SK-N-SH (cell line): ENCODE measurements around the gene EYA2. TPM values are rescaled to one million over a fixed set of nuclear protein-coding genes. Genes with fewer than 3 reads are reported as not detected.

Source experiments
- CTCF ChIA-PET: fragments of 300-600, 350-600 bp; formaldehyde crosslinking; extraction: SDS; loops from one replicate; lab custom pipeline; 2021; lab: Yijun Ruan, JAX
- POLR2A ChIA-PET: fragments of 350-600 bp; sonication (Branson Sonifier 250); formaldehyde crosslinking; extraction: SDS; loops from one replicate; lab custom pipeline; 2020; ENCODE audit warnings: antibody characterized with exemption, inconsistent platforms; lab: Yijun Ruan, JAX
- DNase-seq: peaks from one replicate; pipeline ENCODE4 v3.0.0; 2012
- H2AFZ ChIP-seq: fragments of 200-600 bp; sonication (generic); 2 replicates; pipeline ENCODE4 v1.8.1; 2016; ENCODE audit warnings: antibody characterized with exemption, mild to moderate bottlenecking, low read depth
- H3F3A ChIP-seq: fragments of 200-600 bp; sonication (generic); replicated peaks from 2 replicates; pipeline ENCODE3; 2016; ENCODE audit warnings: antibody characterized with exemption, mild to moderate bottlenecking; ENCODE audit not compliant: insufficient read depth
- H3K27ac ChIP-seq, 2 experiments: fragments of 200-500 bp in 1 of 2; fragments of 200-600 bp in 1 of 2; sonication (Bioruptor generic) in 1 of 2; sonication (generic), shearing (Covaris generic) in 1 of 2; 2 replicates each; pipeline versions ENCODE4 v1.5.1 to v1.6.1; 2014 to 2016; ENCODE audit warnings: low read depth in 2 of 2, inconsistent platforms in 1 of 2, low read length in 1 of 2, mild to moderate bottlenecking in 1 of 2, mixed read lengths in 1 of 2
- H3K27me3 ChIP-seq: fragments of 200-600 bp; sonication (generic), shearing (Covaris generic); 2 replicates; pipeline ENCODE4 v1.6.1; 2016; ENCODE audit warnings: mixed run types; ENCODE audit not compliant: insufficient read depth
- H3K36me3 ChIP-seq, 2 experiments: fragments of 200-500 bp in 1 of 2; fragments of 200-600 bp in 1 of 2; sonication (Bioruptor generic) in 1 of 2; sonication (generic) in 1 of 2; replicated peaks in 1 of 2; 2 replicates each; pipeline versions ENCODE3 to v1.5.1; 2014 to 2016; ENCODE audit warnings: low read length in 1 of 2, mild to moderate bottlenecking in 1 of 2; ENCODE audit not compliant: insufficient read depth in 2 of 2, control insufficient read depth in 1 of 2
- H3K4me1 ChIP-seq, 2 experiments: fragments of 200-500 bp in 1 of 2; fragments of 200-600 bp in 1 of 2; sonication (Bioruptor generic) in 1 of 2; sonication (generic), shearing (Covaris generic) in 1 of 2; 2 replicates each; pipeline versions ENCODE4 v1.5.1 to v1.6.1; 2014 to 2016; ENCODE audit warnings: low read depth in 1 of 2, low read length in 1 of 2, mixed run types in 1 of 2; ENCODE audit not compliant: insufficient read depth in 2 of 2, control insufficient read depth in 1 of 2
- H3K4me2 ChIP-seq: fragments of 200-600 bp; sonication (generic), shearing (Covaris generic); 2 replicates; pipeline ENCODE4 v1.6.1; 2017; ENCODE audit warnings: mixed run types
- H3K4me3 ChIP-seq, 2 experiments: fragments of 200-500 bp in 1 of 2; fragments of 200-600 bp in 1 of 2; sonication (Bioruptor generic) in 1 of 2; sonication (generic), shearing (Covaris generic) in 1 of 2; 2 replicates each; pipeline versions ENCODE4 v1.5.1 to v1.8.1; 2014 to 2016; ENCODE audit warnings: low read depth in 2 of 2, inconsistent platforms in 1 of 2, low read length in 1 of 2, mild to moderate bottlenecking in 1 of 2, mixed read lengths in 1 of 2, moderate library complexity in 1 of 2
- H3K79me2 ChIP-seq: fragments of 200-600 bp; sonication (generic); 2 replicates; pipeline ENCODE4 v1.8.1; 2017; ENCODE audit warnings: mild to moderate bottlenecking; ENCODE audit not compliant: insufficient read depth
- H3K9ac ChIP-seq: fragments of 200-600 bp; sonication (generic); 2 replicates; pipeline ENCODE4 v1.6.1; 2017; ENCODE audit warnings: mixed run types
- H3K9me2 ChIP-seq: fragments of 200-600 bp; sonication (generic); 2 replicates; pipeline ENCODE4 v1.6.1; 2017; ENCODE audit warnings: mixed run types
- H3K9me3 ChIP-seq: fragments of 200-600 bp; sonication (generic); 2 replicates; pipeline ENCODE4 v1.6.1; 2017; ENCODE audit warnings: mixed run types, mild to moderate bottlenecking, moderate library complexity
- H4K20me1 ChIP-seq: fragments of 200-600 bp; sonication (generic); 2 replicates; pipeline ENCODE4 v1.6.1; 2017; ENCODE audit warnings: mild to moderate bottlenecking, mixed run types; ENCODE audit not compliant: insufficient read depth
- ELF1 ChIP-seq: IDR thresholded peaks from 2 replicates; pipeline ENCODE4 v1.4.0; 2012
- EP300 ChIP-seq, 2 experiments: IDR thresholded peaks; 2 replicates each; pipeline versions ENCODE4 v1.4.0 to v1.6.1; 2012; ENCODE audit warnings: borderline replicate concordance in 1 of 2, low read depth in 1 of 2, low read length in 1 of 2
- FOSL2 ChIP-seq: IDR thresholded peaks from 2 replicates; pipeline ENCODE4 v1.4.0; 2012; ENCODE audit warnings: low read depth, mild to moderate bottlenecking, moderate library complexity, borderline replicate concordance
- FOXJ3 ChIP-seq: sonication (generic); formaldehyde crosslinking; IDR thresholded peaks from 2 replicates; pipeline ENCODE4 v1.5.1; 2020; ENCODE audit warnings: mild to moderate bottlenecking, missing genetic modification reagents
- GABPA ChIP-seq: IDR thresholded peaks from 2 replicates; pipeline ENCODE4 v1.4.0; 2012; ENCODE audit warnings: low read depth, mild to moderate bottlenecking
- MEF2A ChIP-seq: IDR thresholded peaks from 2 replicates; pipeline ENCODE4 v1.4.0; 2012; ENCODE audit warnings: low read depth, borderline replicate concordance
- MXI1 ChIP-seq: IDR thresholded peaks from 2 replicates; pipeline ENCODE4 v1.6.1; 2012; ENCODE audit warnings: mild to moderate bottlenecking, low read depth, low read length, improper control_type of control experiment
- RCOR1 ChIP-seq: fragments of 150-350 bp; IDR thresholded peaks from 2 replicates; pipeline ENCODE4 v1.6.1; 2017; ENCODE audit warnings: antibody characterized with exemption, low read length
- SMC3 ChIP-seq: IDR thresholded peaks from 2 replicates; pipeline ENCODE4 v1.6.1; 2012; ENCODE audit warnings: low read depth, low read length, improper control_type of control experiment
- TAF1 ChIP-seq: IDR thresholded peaks from 2 replicates; pipeline ENCODE4 v1.6.1; 2012; ENCODE audit warnings: low read depth, mild to moderate bottlenecking, low read length, moderate library complexity, borderline replicate concordance
- TCF12 ChIP-seq: IDR thresholded peaks from 2 replicates; pipeline ENCODE4 v1.4.0; 2012
- WGBS: methylation state at CpG from one replicate; pipeline ENCODE4 v1.1.6; 2017; ENCODE audit warnings: low lambda C conversion rate; 5-methylcytosine and 5-hydroxymethylcytosine counted together
- polyA plus RNA-seq, 3 experiments: library from polyadenylated mRNA; depleted of rRNA; stranded (reverse); fragments of >200 nt; gene quantifications; 2 replicates each; pipeline ENCODE4 v1.2.3, GENCODE V29; 2012
- TF ChIP-seq, protein P1 (sequence below): fragments of 200-600 bp; sonication (generic); IDR thresholded peaks from 2 replicates; pipeline ENCODE4 v1.6.1; 2017; ENCODE audit warnings: antibody characterized with exemption, mild to moderate bottlenecking, moderate library complexity
- TF ChIP-seq, protein P2 (sequence below): IDR thresholded peaks from 2 replicates; pipeline ENCODE4 v1.4.0; 2012; ENCODE audit warnings: low read depth
- TF ChIP-seq, protein P3 (sequence below): IDR thresholded peaks from 2 replicates; pipeline ENCODE4 v1.6.1; 2012; ENCODE audit warnings: mild to moderate bottlenecking, low read depth, low read length, moderate library complexity
- TF ChIP-seq, protein P4 (sequence below): IDR thresholded peaks from 2 replicates; pipeline ENCODE4; 2012

EYA2 gene
- polyA plus RNA-seq, 1 of the 3 experiments (the other 2 are of a cell fraction): 0.05 TPM

DNA sequence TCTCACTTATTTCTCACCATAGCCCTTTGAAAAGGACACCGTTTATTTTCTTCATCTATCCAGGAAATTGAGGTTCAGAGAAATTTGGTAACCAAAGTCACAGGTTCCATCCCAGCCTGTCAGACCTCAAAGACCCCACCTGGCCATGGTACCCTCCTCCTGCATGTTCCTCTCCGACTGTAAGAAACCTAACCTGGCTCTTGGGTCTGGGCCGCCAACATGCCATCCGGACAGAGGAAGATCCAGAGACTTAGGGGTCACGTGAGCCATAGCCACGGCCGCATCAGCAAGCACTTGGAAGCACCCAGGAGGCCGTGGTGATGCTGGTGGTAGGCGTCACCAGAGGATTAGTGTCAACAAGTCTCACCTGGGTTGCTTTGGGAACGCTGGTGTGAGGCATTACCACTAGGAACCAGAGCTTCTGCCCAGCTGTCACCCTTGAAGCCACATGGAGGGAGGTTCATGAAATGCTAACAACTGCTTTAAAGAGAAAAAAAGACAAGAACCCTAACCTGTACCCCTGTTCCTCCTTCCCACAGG, 177.1 kb downstream of the EYA2 start:
- Histone ChIP-seq H3F3A (no peaks in the 10 kb centered on the region), H3K27me3 (no peaks in the 10 kb centered on the region), H3K36me3 (no peaks in the 10 kb centered on the region), H3K9me3 (peaks cover 7% of the 10 kb centered on the region; the same call in 1 of the 2 replicates), H2AFZ (no peak overlapping the region), H3K4me3 (no peak overlapping the region), H3K9me2 (no peaks in the 10 kb centered on the region), H3K79me2 (no peaks in the 10 kb centered on the region), H3K4me1 (no peaks in the 10 kb centered on the region), H3K4me2 (no peak overlapping the region), H3K27ac (no peak overlapping the region), H3K9ac (no peak overlapping the region), H4K20me1 (no peaks in the 10 kb centered on the region)
- WGBS: 43% methylated on average over 9 of the region's 10 CpGs
- ChIA-PET CTCF (no interaction called here), POLR2A (no interaction called here)
- DNase-seq: no peak
- TF ChIP-seq FOSL2: no peak
- no peak for TF ChIP-seq TAF1
- TF ChIP-seq EP300 (IDR thresholded peaks at IDR 0.05; ENCODE audit: borderline replicate concordance in 1 of 2, low read depth in 1 of 2, low read length in 1 of 2): no peak
- TF ChIP-seq, protein P1, sequence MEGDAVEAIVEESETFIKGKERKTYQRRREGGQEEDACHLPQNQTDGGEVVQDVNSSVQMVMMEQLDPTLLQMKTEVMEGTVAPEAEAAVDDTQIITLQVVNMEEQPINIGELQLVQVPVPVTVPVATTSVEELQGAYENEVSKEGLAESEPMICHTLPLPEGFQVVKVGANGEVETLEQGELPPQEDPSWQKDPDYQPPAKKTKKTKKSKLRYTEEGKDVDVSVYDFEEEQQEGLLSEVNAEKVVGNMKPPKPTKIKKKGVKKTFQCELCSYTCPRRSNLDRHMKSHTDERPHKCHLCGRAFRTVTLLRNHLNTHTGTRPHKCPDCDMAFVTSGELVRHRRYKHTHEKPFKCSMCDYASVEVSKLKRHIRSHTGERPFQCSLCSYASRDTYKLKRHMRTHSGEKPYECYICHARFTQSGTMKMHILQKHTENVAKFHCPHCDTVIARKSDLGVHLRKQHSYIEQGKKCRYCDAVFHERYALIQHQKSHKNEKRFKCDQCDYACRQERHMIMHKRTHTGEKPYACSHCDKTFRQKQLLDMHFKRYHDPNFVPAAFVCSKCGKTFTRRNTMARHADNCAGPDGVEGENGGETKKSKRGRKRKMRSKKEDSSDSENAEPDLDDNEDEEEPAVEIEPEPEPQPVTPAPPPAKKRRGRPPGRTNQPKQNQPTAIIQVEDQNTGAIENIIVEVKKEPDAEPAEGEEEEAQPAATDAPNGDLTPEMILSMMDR: no peak
- TF ChIP-seq TCF12: no peak
- no peak for TF ChIP-seq MXI1
- TF ChIP-seq, protein P2, sequence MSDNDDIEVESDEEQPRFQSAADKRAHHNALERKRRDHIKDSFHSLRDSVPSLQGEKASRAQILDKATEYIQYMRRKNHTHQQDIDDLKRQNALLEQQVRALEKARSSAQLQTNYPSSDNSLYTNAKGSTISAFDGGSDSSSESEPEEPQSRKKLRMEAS: no peak
- no peak for TF ChIP-seq MEF2A
- TF ChIP-seq, protein P3, sequence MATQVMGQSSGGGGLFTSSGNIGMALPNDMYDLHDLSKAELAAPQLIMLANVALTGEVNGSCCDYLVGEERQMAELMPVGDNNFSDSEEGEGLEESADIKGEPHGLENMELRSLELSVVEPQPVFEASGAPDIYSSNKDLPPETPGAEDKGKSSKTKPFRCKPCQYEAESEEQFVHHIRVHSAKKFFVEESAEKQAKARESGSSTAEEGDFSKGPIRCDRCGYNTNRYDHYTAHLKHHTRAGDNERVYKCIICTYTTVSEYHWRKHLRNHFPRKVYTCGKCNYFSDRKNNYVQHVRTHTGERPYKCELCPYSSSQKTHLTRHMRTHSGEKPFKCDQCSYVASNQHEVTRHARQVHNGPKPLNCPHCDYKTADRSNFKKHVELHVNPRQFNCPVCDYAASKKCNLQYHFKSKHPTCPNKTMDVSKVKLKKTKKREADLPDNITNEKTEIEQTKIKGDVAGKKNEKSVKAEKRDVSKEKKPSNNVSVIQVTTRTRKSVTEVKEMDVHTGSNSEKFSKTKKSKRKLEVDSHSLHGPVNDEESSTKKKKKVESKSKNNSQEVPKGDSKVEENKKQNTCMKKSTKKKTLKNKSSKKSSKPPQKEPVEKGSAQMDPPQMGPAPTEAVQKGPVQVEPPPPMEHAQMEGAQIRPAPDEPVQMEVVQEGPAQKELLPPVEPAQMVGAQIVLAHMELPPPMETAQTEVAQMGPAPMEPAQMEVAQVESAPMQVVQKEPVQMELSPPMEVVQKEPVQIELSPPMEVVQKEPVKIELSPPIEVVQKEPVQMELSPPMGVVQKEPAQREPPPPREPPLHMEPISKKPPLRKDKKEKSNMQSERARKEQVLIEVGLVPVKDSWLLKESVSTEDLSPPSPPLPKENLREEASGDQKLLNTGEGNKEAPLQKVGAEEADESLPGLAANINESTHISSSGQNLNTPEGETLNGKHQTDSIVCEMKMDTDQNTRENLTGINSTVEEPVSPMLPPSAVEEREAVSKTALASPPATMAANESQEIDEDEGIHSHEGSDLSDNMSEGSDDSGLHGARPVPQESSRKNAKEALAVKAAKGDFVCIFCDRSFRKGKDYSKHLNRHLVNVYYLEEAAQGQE: no peak
- TF ChIP-seq, protein P4, sequence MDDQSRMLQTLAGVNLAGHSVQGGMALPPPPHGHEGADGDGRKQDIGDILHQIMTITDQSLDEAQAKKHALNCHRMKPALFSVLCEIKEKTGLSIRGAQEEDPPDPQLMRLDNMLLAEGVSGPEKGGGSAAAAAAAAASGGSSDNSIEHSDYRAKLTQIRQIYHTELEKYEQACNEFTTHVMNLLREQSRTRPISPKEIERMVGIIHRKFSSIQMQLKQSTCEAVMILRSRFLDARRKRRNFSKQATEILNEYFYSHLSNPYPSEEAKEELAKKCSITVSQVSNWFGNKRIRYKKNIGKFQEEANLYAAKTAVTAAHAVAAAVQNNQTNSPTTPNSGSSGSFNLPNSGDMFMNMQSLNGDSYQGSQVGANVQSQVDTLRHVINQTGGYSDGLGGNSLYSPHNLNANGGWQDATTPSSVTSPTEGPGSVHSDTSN: no peak
- no peak for TF ChIP-seq FOXJ3 (CRISPR knock-in tag)
- TF ChIP-seq RCOR1: no peak
- TF ChIP-seq GABPA: no peak
- TF ChIP-seq ELF1: no peak
- no peak for TF ChIP-seq SMC3
